HG03342 (cell line): ENCODE results near the gene SCYL3.
"Not testable (repeated sequence)": the region's sequence is repeated elsewhere in the genome, so short reads cannot be mapped to it uniquely, and the experiment has no call there.

ENCODE experiments used
- ATAC-seq: cut with Tn5 transposase; IDR thresholded peaks from one replicate; pipeline ENCODE4 v1.9.1; 2021; ENCODE audit warnings: mild to moderate bottlenecking, moderate library complexity; ENCODE audit not compliant: unreplicated experiment

Gene SCYL3

GRCh38 chr1:169893645-169894423 lies at the start of gene SCYL3:
SCYL3 (minus strand) TSS chr1:169893896; CDS start chr1:169888840, 5,056 bp downstream.
- ATAC-seq = peak; percentile 85

GRCh38 chr1:169941982-169942830 lies 48.5 kb upstream of the SCYL3 start:
- no peak for ATAC-seq

- no peak for ATAC-seq
Measured at GRCh38 chr1:169933984-169934725, 40.5 kb upstream of the SCYL3 start.

GRCh38 chr1:169931795-169932231 lies 38.1 kb upstream of the SCYL3 start:
- no peak for ATAC-seq

GRCh38 chr1:169929210-169929526 lies 35.5 kb upstream of the SCYL3 start:
- no peak for ATAC-seq

- peak; percentile 70 for ATAC-seq
Measured at GRCh38 chr1:169928438-169929209, 34.9 kb upstream of the SCYL3 start.

GRCh38 chr1:169925505-169926482 lies 32.1 kb upstream of the SCYL3 start:
- peak; percentile 52 for ATAC-seq

GRCh38 chr1:169924829-169925228 lies 31.1 kb upstream of the SCYL3 start:
- no peak for ATAC-seq

GRCh38 chr1:169924063-169924462 lies 30.4 kb upstream of the SCYL3 start:
- ATAC-seq = no peak

- ATAC-seq = no peak
Measured at GRCh38 chr1:169921080-169921479, 27.4 kb upstream of the SCYL3 start.

- no peak for ATAC-seq
Measured at GRCh38 chr1:169918927-169919326, 25.2 kb upstream of the SCYL3 start.

- not testable (repeated sequence) for ATAC-seq
Measured at GRCh38 chr1:169918220-169918619, 24.5 kb upstream of the SCYL3 start.

GRCh38 chr1:169915150-169915549 lies 21.5 kb upstream of the SCYL3 start:
- ATAC-seq = no peak

GRCh38 chr1:169914531-169914930 lies 20.8 kb upstream of the SCYL3 start:
- no peak for ATAC-seq

GRCh38 chr1:169909499-169909898 lies 15.8 kb upstream of the SCYL3 start:
- no peak for ATAC-seq

- ATAC-seq = no peak
Measured at GRCh38 chr1:169906938-169907337, 13.2 kb upstream of the SCYL3 start.

GRCh38 chr1:169904834-169905233 lies 11.1 kb upstream of the SCYL3 start:
- no peak for ATAC-seq

- ATAC-seq = no peak
Measured at GRCh38 chr1:169902751-169903150, 9.1 kb upstream of the SCYL3 start.

GRCh38 chr1:169901115-169901514 lies 7.4 kb upstream of the SCYL3 start:
- no peak for ATAC-seq
